NCI-H2081 treated with DMSO at 0.1 percent for 48 hours (cell line): ENCODE measurements around the gene OTOP1.
"Not testable (repeated sequence)": the region's sequence is repeated elsewhere in the genome, so short reads cannot be mapped to it uniquely, and the experiment has no call there.

Experiments used
- DNase-seq: peaks from one replicate; lab custom pipeline; 2025; lab: John Stamatoyannopoulos, UW

The OTOP1 gene

DNA sequence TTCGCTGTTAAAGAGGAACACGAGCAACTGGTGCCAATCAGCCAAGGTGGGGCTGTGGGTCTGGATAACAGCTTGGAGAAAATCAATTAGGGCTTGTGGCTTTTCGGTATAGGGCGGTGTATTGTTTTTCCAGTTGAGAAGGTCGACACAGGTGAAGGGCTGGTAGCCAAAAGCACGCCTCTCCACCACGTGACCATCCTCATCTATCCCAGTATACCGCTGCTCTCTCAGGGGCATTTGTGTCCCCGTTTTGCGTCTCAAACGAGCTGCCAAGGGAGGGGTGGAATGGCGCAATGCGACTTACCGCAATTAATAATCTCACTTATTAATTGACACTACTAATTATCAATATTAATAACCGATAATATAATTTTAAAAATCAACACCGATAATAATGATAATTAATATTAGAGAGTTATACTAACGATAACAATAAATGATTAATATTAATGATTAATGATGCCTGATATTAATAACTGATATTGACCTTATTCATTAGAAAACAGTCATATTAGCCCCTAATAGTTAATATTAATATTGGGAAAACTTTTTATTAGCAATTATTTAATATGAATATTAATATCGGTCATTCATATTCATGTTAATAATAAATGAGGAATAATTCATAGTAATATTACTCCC lies 62.1 kb downstream of the OTOP1 start:
- DNase-seq: not testable (repeated sequence)

DNA sequence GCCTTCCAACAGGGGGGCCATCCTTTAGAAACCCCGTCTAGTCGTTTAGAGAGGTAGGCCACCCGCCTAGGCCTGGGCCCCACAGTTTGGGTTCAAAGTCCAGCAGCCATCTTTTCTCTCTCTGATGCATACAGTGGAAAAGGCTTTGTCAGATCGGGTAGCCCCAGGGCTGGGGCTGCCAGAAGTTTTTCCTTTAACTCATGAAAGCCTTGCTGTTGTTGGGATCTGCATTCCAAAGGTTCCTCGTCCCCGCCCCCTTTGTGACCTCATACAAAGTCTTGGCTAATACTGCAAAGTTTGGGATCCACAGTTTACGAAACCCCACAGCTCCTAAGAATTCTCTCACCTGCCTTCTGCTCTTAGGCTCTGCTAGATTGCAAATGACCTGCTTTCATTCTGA lies 64.5 kb downstream of the OTOP1 start:
- not testable (repeated sequence) for DNase-seq

DNA sequence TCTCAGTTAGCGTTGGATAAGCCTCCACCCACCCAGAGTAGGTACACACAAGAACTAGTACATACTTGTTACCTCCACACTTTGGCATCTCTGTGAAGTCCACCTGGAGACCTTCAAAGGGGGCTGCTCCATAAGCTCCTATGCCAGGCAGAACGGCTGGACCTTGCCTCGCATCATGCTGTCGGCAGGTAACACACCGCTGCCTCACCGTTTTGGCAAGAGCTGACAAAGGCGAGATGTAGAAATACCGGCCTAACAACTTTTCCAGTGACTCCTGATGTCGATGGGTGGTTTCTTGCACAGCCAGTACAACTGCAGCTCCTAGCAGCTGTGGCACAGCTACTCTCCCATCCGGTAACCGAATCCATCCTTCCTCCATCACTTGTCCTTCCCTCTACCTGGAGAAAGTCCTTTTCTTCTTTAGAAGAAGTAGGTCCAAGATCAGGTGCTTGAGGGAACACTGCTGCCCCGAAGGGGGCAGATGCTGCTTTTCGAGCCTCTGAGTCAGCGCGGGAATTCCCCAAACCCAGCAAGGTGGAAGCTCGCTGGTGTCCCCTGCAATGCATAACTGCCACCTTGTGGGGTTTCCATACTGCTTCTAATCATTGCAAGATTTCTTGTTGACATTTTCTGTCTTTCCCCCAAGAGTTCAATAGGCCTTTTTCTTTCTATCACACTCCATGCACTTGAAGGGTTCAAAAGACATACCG lies 65.6 kb downstream of the OTOP1 start:
- DNase-seq: not testable (repeated sequence)

DNA sequence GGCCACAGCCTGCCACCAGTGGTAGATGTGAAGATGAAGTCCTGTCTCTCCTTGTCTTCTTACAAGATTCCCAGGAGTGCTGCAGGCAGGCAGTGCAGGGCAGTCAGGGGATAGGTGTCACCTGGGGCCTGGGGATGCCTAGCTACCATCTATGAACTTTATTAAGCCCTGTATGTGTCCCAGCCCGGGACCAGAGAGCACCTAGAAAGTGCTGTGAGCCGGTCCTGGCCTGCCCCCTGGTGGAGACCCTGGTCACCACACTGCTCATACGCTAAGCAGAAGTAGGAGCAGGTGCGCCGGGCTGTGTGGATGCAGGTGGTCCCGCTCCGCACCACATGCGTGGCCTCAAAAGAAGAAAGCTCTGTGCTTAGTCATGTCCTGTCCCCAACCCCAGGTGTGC lies 81.1 kb downstream of the OTOP1 start:
- DNase-seq: not testable (repeated sequence)

DNA sequence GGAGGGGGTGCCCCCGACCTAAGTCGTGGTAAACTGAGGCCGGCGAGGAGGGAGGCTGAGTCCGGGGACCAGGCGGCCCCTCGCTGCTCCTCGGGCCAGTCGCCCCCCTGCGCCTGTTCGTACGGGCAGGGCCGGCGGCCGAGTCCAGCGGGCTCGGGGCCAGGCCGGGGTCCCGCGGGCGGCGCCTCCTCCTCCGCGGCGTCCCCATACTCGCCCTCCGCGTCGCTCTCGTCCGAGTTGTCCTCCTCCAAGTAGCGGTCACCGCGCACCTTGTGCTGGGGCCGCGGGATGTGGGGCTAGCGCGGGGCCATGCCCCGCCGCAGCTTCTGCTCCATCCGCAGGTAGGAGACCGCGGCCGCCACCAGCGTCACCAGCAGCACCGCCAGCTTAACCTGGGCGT lies 83.4 kb downstream of the OTOP1 start:
- DNase-seq: not testable (repeated sequence)

DNA sequence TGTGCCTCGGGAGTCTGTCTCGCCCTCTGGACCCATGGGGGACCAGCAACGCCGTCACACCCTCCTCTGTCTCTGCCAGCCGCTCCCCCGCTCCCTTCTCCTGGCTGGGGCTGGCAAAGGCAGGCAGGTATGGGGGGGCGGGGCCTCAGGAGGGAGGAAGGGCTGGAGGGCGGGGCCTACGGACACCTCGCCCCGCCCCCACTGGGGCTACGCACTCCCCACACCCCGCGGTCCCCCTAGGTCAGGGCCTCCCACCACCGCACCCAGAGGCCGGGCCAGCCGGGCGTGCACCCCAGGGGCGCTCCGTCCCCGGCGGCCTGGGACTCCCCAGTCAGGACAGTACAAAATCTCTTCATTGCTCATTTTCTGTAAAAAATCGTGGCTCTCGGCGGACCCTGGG lies 84.0 kb downstream of the OTOP1 start:
- not testable (repeated sequence) for DNase-seq

DNA sequence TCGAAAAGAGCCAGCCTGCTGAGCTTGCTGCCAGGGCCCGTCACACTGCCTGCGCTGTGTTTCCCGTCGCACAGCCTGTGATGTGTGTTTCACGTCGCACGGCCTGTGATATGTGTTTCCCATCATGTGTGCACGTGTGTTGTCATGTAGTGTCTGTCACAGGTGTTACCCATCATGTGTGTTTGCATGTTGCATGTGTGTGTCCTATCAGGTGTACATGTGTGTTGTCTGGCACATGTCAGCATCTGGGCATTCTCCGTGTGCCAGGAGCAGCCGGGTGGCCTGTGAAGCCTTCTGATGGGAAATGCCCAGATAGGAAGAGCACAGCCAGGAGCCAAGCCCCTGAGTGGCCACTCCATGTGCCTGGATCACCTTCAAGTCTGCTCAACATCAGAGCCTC lies 85.5 kb downstream of the OTOP1 start:
- not testable (repeated sequence) for DNase-seq
